ENCODE measurements around the gene PPL. TPM values are rescaled to one million over a fixed set of nuclear protein-coding genes. Genes with fewer than 3 reads are reported as not detected.

PPL gene
- total RNA-seq, 1 donor from 2014 or later: 21.0 TPM

DNA sequence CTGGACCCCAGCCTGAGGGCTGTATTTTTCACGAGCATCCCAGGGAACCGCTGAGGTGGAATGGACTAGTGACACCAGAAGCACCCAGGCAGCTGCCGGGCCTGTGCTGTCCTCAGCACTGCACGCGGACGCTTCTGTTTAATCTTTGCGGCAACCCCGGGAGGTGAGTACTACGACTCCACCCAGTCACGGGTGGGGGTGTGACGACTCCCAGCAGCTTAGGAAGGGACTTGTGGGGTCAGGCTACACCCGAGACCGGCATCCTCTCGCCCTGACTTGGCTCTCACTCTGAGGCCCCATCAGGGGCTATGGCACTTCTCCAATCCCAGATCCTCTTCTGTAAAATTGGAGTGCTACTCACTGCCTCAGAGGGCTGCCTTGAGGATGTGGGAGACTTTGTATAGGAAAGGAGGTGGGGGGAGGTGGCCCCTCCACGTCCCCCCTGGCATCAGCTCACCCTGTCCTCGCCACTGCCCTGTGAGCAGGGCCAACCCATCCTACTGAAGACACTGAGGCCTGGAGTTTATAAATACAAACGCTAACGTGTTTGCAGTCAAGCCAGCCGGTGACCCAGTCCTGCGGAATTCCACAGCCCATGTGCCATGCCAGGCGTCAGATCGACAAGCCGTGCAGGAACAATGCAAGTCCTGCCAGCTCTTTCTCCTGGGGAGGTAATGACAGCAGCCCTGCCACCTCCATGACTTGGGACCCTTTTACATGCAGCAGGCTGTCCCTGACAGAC, 44.4 kb downstream of the PPL start:
- TF ChIP-seq, protein P1, sequence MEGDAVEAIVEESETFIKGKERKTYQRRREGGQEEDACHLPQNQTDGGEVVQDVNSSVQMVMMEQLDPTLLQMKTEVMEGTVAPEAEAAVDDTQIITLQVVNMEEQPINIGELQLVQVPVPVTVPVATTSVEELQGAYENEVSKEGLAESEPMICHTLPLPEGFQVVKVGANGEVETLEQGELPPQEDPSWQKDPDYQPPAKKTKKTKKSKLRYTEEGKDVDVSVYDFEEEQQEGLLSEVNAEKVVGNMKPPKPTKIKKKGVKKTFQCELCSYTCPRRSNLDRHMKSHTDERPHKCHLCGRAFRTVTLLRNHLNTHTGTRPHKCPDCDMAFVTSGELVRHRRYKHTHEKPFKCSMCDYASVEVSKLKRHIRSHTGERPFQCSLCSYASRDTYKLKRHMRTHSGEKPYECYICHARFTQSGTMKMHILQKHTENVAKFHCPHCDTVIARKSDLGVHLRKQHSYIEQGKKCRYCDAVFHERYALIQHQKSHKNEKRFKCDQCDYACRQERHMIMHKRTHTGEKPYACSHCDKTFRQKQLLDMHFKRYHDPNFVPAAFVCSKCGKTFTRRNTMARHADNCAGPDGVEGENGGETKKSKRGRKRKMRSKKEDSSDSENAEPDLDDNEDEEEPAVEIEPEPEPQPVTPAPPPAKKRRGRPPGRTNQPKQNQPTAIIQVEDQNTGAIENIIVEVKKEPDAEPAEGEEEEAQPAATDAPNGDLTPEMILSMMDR (conservative IDR thresholded peaks at IDR 0.05; ENCODE audit: low read depth, low read length): no peak
- H3K4me3 ChIP-seq (ENCODE audit: low read depth, low read length): no peak overlapping the region
- no peak for DNase-seq (ENCODE audit: low read depth)

DNA sequence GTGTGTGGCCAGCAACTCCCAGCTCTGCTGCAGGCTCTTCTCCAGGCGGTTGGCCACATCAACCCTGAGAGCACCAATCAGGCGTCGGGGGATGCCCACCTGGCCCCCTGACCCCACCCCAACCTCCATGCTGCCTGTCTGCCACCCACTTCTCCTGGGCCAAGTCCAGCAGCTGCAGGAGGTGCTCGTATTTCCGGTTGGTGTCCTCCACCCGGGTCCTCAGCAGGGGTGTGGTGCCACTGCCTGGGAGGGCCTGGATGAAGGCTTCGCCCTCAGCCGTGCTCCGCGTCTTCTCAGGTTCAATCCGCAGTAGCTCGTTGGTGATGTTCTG, 45.1 kb downstream of the PPL start:
- H3K4me3 ChIP-seq (ENCODE audit: low read depth, low read length): no peak overlapping the region
- no peak for DNase-seq (ENCODE audit: low read depth)
- TF ChIP-seq, protein P1 (conservative IDR thresholded peaks at IDR 0.05; ENCODE audit: low read depth, low read length): no peak

GRCh38 chr16:4891097-4891885, 45.7 kb downstream of the PPL start:
- no peak for DNase-seq (ENCODE audit: low read depth)
- TF ChIP-seq, protein P1 (conservative IDR thresholded peaks at IDR 0.05; ENCODE audit: low read depth, low read length): no peak
- H3K4me3 ChIP-seq (ENCODE audit: low read depth, low read length): no peak overlapping the region

DNA sequence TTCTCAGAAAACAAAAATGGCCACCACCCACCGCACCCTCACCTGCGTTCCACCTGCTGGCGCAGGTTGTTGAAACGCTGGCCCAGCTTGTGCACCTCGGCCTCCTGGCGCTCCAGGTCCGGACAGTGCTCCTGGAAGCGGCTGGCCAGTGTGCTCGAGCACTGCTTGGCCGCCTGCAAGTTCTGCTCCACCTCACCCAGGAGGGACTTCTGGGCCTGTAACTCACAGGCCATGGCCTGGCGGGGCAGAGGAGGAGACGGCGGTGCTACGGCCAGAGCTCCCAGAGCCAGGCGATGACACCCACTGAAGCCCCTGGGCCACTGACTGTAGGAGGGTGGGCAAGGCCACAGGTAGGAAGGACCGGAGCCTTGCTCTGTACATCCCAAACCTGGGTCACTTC, 46.3 kb downstream of the PPL start:
- no peak overlapping the region for H3K4me3 ChIP-seq (ENCODE audit: low read depth, low read length)
- TF ChIP-seq, protein P1 (conservative IDR thresholded peaks at IDR 0.05; ENCODE audit: low read depth, low read length): no peak
- no peak for DNase-seq (ENCODE audit: low read depth)

- H3K4me3 ChIP-seq (ENCODE audit: low read depth, low read length): no peak overlapping the region
- TF ChIP-seq, protein P1 (conservative IDR thresholded peaks at IDR 0.05; ENCODE audit: low read depth, low read length): no peak
- DNase-seq (ENCODE audit: low read depth): no peak
These were observed 46.9 kb downstream of the PPL start for GRCh38 chr16:4890026-4890425.

DNA sequence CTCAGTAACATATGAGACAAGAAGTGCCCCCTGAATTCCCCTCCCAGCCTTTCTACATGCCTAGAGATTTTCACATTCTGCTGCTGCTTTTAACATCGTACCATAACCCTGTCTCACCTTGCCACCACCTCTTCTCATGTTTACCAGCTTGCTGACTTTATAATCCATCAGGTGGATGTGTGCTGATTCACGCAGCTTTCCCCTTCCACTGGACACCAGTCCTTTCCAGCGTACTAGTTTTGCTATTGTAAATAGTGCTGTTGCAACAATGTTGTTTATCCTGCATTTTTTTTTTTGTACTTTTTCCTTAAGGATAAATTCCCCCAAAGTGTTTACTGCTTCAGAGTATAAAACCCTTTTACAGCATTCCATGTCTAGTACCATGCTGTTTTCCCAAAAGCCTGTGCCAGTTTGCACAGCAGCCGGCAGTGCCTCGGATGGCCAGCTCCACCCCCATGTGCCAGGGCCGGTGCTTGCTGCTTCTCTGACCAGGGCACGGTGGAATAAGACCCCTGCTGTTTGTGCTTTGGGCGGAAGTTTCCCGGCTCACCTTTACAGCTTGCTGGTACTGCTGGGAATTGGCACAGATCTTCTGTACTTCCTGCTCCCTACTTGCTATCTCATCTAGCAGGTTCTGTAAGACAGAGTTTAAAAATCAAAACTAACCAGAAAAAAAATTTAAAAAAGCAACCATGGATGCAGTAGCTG, 48.4 kb downstream of the PPL start:
- H3K4me3 ChIP-seq (ENCODE audit: low read depth, low read length): no peak overlapping the region
- TF ChIP-seq, protein P1 (conservative IDR thresholded peaks at IDR 0.05; ENCODE audit: low read depth, low read length): no peak
- no peak for DNase-seq (ENCODE audit: low read depth)
